H1 (cell line): ENCODE data around the gene MOCS1.

Experiments used
- GABPA ChIP-seq: IDR thresholded peaks from 2 replicates; pipeline ENCODE4 v1.6.1; 2011; ENCODE audit warnings: mild to moderate bottlenecking, low read length, moderate library complexity, borderline replicate concordance; ENCODE audit not compliant: insufficient read depth
- HDAC2 ChIP-seq, 2 experiments: fragments of 300-600 bp in 1 of 2; sonication (generic) in 1 of 2; IDR thresholded peaks; 2 replicates each; pipeline ENCODE4 v1.6.1; 2011 to 2012; ENCODE audit warnings: low read depth in 2 of 2, low read length in 2 of 2, mild to moderate bottlenecking in 2 of 2, moderate library complexity in 2 of 2, borderline replicate concordance in 1 of 2, inconsistent platforms in 1 of 2
- POLR2A ChIP-seq, 2 experiments: IDR thresholded peaks; 1 replicate in 1 of 2; 2 replicates in 1 of 2; pipeline ENCODE4 v1.6.1; 2011; ENCODE audit warnings: low read depth in 2 of 2, low read length in 2 of 2, mild to moderate bottlenecking in 2 of 2; ENCODE audit errors: control extremely low read depth in 1 of 2
- RNF2 ChIP-seq: fragments of 200-900, 300-1000 bp; sonication (generic); IDR thresholded peaks from 2 replicates; pipeline ENCODE4 v1.7.1; 2016; ENCODE audit warnings: borderline replicate concordance, low read depth, mild to moderate bottlenecking, antibody characterized with exemption, low read length; ENCODE audit not compliant: poor library complexity, severe bottlenecking; ENCODE audit errors: missing control alignments
- SIX5 ChIP-seq: IDR thresholded peaks from 2 replicates; pipeline ENCODE4 v1.6.1; 2011; ENCODE audit warnings: mild to moderate bottlenecking, low read depth, low read length
- SP1 ChIP-seq: IDR thresholded peaks from 2 replicates; pipeline ENCODE4 v1.6.1; 2011; ENCODE audit warnings: low read depth, low read length
- TAF1 ChIP-seq: IDR thresholded peaks from 2 replicates; pipeline ENCODE4 v1.6.1; 2011; ENCODE audit warnings: mild to moderate bottlenecking, low read depth, low read length
- TF ChIP-seq, protein P1 (sequence below), 3 experiments: IDR thresholded peaks; 1 replicate in 2 of 3; 2 replicates in 1 of 3; pipeline versions ENCODE4 v1.5.1 to v1.6.1; 2011; ENCODE audit warnings: low read length in 3 of 3, mild to moderate bottlenecking in 3 of 3, inconsistent platforms in 2 of 3, low read depth in 1 of 3, moderate library complexity in 1 of 3; ENCODE audit not compliant: insufficient read depth in 1 of 3; ENCODE audit errors: control extremely low read depth in 1 of 3
- TF ChIP-seq, protein P2 (sequence below): IDR thresholded peaks from 2 replicates; pipeline ENCODE4 v1.6.1; 2012; ENCODE audit warnings: low read length, inconsistent platforms

DNA sequence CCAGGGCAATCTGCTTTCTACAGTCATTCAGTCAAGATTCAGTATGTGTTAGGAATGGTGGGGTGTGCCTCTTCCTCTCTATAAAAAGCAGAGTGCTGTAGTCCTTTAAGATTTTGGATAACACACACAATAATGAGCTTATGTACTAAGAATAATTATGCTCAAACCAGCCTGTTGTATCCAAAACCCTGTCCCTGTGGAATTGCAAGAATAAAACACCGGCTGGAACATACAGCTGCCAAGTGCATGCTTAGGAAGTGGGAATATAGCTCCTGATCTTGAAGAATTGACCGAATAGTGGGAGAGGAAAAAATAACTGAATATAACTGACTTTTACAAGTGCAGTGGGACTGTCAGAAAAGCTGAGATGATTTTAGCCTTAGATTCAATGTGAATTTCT is 979 bp upstream of the MOCS1 start:
- no peak for TF ChIP-seq HDAC2 (IDR thresholded peaks at IDR 0.05; ENCODE audit: borderline replicate concordance in 1 of 2, low read depth in 2 of 2, low read length in 2 of 2)
- no peak for TF ChIP-seq GABPA
- TF ChIP-seq SIX5: no peak
- TF ChIP-seq, protein P1, sequence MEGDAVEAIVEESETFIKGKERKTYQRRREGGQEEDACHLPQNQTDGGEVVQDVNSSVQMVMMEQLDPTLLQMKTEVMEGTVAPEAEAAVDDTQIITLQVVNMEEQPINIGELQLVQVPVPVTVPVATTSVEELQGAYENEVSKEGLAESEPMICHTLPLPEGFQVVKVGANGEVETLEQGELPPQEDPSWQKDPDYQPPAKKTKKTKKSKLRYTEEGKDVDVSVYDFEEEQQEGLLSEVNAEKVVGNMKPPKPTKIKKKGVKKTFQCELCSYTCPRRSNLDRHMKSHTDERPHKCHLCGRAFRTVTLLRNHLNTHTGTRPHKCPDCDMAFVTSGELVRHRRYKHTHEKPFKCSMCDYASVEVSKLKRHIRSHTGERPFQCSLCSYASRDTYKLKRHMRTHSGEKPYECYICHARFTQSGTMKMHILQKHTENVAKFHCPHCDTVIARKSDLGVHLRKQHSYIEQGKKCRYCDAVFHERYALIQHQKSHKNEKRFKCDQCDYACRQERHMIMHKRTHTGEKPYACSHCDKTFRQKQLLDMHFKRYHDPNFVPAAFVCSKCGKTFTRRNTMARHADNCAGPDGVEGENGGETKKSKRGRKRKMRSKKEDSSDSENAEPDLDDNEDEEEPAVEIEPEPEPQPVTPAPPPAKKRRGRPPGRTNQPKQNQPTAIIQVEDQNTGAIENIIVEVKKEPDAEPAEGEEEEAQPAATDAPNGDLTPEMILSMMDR (IDR thresholded peaks at IDR 0.05; ENCODE audit: control extremely low read depth in 1 of 3, insufficient read depth in 1 of 3, low read depth in 1 of 3, low read length in 3 of 3): no peak
- no peak for TF ChIP-seq POLR2A (IDR thresholded peaks at IDR 0.05; ENCODE audit: control extremely low read depth in 1 of 2, low read depth in 2 of 2, low read length in 2 of 2)
- TF ChIP-seq, protein P2, sequence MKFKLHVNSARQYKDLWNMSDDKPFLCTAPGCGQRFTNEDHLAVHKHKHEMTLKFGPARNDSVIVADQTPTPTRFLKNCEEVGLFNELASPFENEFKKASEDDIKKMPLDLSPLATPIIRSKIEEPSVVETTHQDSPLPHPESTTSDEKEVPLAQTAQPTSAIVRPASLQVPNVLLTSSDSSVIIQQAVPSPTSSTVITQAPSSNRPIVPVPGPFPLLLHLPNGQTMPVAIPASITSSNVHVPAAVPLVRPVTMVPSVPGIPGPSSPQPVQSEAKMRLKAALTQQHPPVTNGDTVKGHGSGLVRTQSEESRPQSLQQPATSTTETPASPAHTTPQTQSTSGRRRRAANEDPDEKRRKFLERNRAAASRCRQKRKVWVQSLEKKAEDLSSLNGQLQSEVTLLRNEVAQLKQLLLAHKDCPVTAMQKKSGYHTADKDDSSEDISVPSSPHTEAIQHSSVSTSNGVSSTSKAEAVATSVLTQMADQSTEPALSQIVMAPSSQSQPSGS: no peak
- TF ChIP-seq RNF2: no peak
- TF ChIP-seq TAF1: no peak
- TF ChIP-seq SP1: no peak
